Effector memory CD8-positive, alpha-beta T cell (primary cell): ENCODE results near the gene DAZAP1.

ENCODE experiments used
- ATAC-seq: fragments of 150-1000 bp; cut with Tn5 transposase; replicated peaks from 2 replicates; pipeline ENCODE4 v1.10.0; 2021; ENCODE audit warnings: mild to moderate bottlenecking, moderate library complexity
- DNase-seq, 3 experiments: peaks; one replicate each; pipeline ENCODE4 v3.0.0; 2021
- H3K27ac Mint-ChIP-seq, 2 donors: one replicate each; pipeline ENCODE4 v1.8.0; 2022; ENCODE audit warnings: mild to moderate bottlenecking in 2 of 2, mixed read lengths in 2 of 2, moderate library complexity in 2 of 2
- H3K27me3 Mint-ChIP-seq, 2 donors: one replicate each; pipeline ENCODE4 v1.8.0; 2022; ENCODE audit warnings: mixed read lengths in 2 of 2
- H3K36me3 Mint-ChIP-seq: one replicate; pipeline ENCODE4 v1.8.0; 2022; ENCODE audit warnings: mild to moderate bottlenecking, moderate library complexity, mixed read lengths; ENCODE audit not compliant: insufficient read depth
- H3K4me1 Mint-ChIP-seq, 2 donors: one replicate each; pipeline ENCODE4 v1.8.0; 2022; ENCODE audit warnings: low read depth in 2 of 2, mixed read lengths in 2 of 2
- H3K4me3 Mint-ChIP-seq, 2 donors: one replicate each; pipeline ENCODE4 v1.8.0; 2022; ENCODE audit warnings: mild to moderate bottlenecking in 2 of 2, mixed read lengths in 2 of 2, moderate library complexity in 2 of 2
- H3K9me3 Mint-ChIP-seq, 2 donors: one replicate each; pipeline ENCODE4 v1.8.0; 2022; ENCODE audit warnings: mixed read lengths in 2 of 2

Gene DAZAP1

GRCh38 chr19:1447504-1447903, 40.1 kb downstream of the DAZAP1 start:
- Mint-ChIP-seq H3K27me3 (peaks cover 37 to 54% of the 10 kb centered on the region in 2 donors), H3K36me3 (peaks cover 47% of the 10 kb centered on the region), H3K4me1 (peaks cover 8 to 12% of the 10 kb centered on the region in 2 donors), H3K9me3 (no peaks in the 10 kb centered on the region), H3K27ac (peak overlapping the region in 1 of 2 donors; percentile 28), H3K4me3 (peak overlapping the region; percentile 46 to 59)
- DNase-seq (no peak), ATAC-seq (no peak)

- Mint-ChIP-seq H3K36me3 (peaks cover 44% of the 10 kb centered on the region), H3K27ac (no peak overlapping the region), H3K4me3 (peak overlapping the region; percentile 51 to 56), H3K9me3 (no peaks in the 10 kb centered on the region), H3K27me3 (peaks cover 41 to 58% of the 10 kb centered on the region in 2 donors), H3K4me1 (peaks cover 8 to 12% of the 10 kb centered on the region in 2 donors)
- no peak for ATAC-seq
- no peak for DNase-seq
Measured at GRCh38 chr19:1447944-1448343, 40.6 kb downstream of the DAZAP1 start.

- DNase-seq: no peak
- Mint-ChIP-seq H3K27ac (no peak within 1 kb of the TSS), H3K4me3 (peak within 1 kb of the TSS; percentile 19 to 56)
Measured at GRCh38 chr19:1449467-1450442, 42.4 kb downstream of the DAZAP1 start, which contains the start of gene APC2. Gene APC2, plus strand, starts transcription at chr19:1450121. Its CDS starts 2,881 bp downstream, at chr19:1453002.

GRCh38 chr19:1450735-1451731, 43.6 kb downstream of the DAZAP1 start:
- DNase-seq: no peak
- no peak for ATAC-seq
- H3K27me3 Mint-ChIP-seq: peaks cover 58 to 89% of the 10 kb centered on the region in 2 donors
- H3K9me3 Mint-ChIP-seq: no peaks in the 10 kb centered on the region
- H3K27ac Mint-ChIP-seq: no peak overlapping the region
- H3K4me3 Mint-ChIP-seq: peak overlapping the region; percentile 9 to 11
- H3K36me3 Mint-ChIP-seq: peaks cover 25% of the 10 kb centered on the region
- H3K4me1 Mint-ChIP-seq: peaks cover 10 to 13% of the 10 kb centered on the region in 2 donors

More at GRCh38 chr19:1449467-1450442, 42.4 kb downstream of the DAZAP1 start, which contains the start of gene APC2:
- Mint-ChIP-seq H3K27me3 (peaks cover 51 to 76% of the 10 kb centered on the region in 2 donors), H3K4me1 (peaks cover 9 to 10% of the 10 kb centered on the region in 2 donors), H3K36me3 (peaks cover 30% of the 10 kb centered on the region), H3K9me3 (no peaks in the 10 kb centered on the region)
- no peak for ATAC-seq

GRCh38 chr19:1451916-1452801, 44.8 kb downstream of the DAZAP1 start:
- no peak for DNase-seq
- Mint-ChIP-seq H3K36me3 (peaks cover 24% of the 10 kb centered on the region), H3K4me1 (peaks cover 10 to 13% of the 10 kb centered on the region in 2 donors), H3K27me3 (peaks cover 55 to 86% of the 10 kb centered on the region in 2 donors), H3K27ac (no peak overlapping the region), H3K4me3 (no peak overlapping the region), H3K9me3 (no peaks in the 10 kb centered on the region)
- no peak for ATAC-seq

GRCh38 chr19:1452802-1453524, 45.6 kb downstream of the DAZAP1 start:
- Mint-ChIP-seq H3K36me3 (peaks cover 17% of the 10 kb centered on the region), H3K27ac (no peak overlapping the region), H3K4me3 (no peak overlapping the region), H3K27me3 (peaks cover 47 to 78% of the 10 kb centered on the region in 2 donors), H3K4me1 (peaks cover 10 to 13% of the 10 kb centered on the region in 2 donors), H3K9me3 (no peaks in the 10 kb centered on the region)
- DNase-seq (no peak), ATAC-seq (no peak)

GRCh38 chr19:1453525-1454364, 46.4 kb downstream of the DAZAP1 start:
- Mint-ChIP-seq H3K9me3 (no peaks in the 10 kb centered on the region), H3K27me3 (peaks cover 42 to 70% of the 10 kb centered on the region in 2 donors), H3K36me3 (peaks cover 10% of the 10 kb centered on the region), H3K4me1 (peaks cover 7 to 13% of the 10 kb centered on the region in 2 donors), H3K27ac (no peak overlapping the region), H3K4me3 (no peak overlapping the region)
- ATAC-seq (no peak), DNase-seq (no peak)

- peaks cover 7 to 8% of the 10 kb centered on the region in 2 donors for H3K4me1 Mint-ChIP-seq
- peaks cover 3% of the 10 kb centered on the region for H3K36me3 Mint-ChIP-seq
- peak; percentile 7 for ATAC-seq
- DNase-seq: no peak
- no peaks in the 10 kb centered on the region for H3K9me3 Mint-ChIP-seq
- no peak overlapping the region for H3K27ac Mint-ChIP-seq
- H3K4me3 Mint-ChIP-seq: peak overlapping the region; percentile 62 to 64
- peaks cover 35 to 70% of the 10 kb centered on the region in 2 donors for H3K27me3 Mint-ChIP-seq
Measured at GRCh38 chr19:1455002-1455335, 47.6 kb downstream of the DAZAP1 start.

- no peak overlapping the region for H3K27ac Mint-ChIP-seq
- ATAC-seq: peak; percentile 71
- H3K4me3 Mint-ChIP-seq: peak overlapping the region; percentile 62 to 64
- H3K4me1 Mint-ChIP-seq: peaks cover 5 to 8% of the 10 kb centered on the region in 2 donors
- peaks cover 32 to 66% of the 10 kb centered on the region in 2 donors for H3K27me3 Mint-ChIP-seq
- peak in 2 of 3 experiments; percentile 39 to 43 for DNase-seq
- no peaks in the 10 kb centered on the region for H3K9me3 Mint-ChIP-seq
- H3K36me3 Mint-ChIP-seq: peaks cover 3% of the 10 kb centered on the region
Measured at GRCh38 chr19:1455336-1456120, 48.1 kb downstream of the DAZAP1 start.

- Mint-ChIP-seq H3K4me3 (no peak overlapping the region), H3K36me3 (peaks cover 3% of the 10 kb centered on the region), H3K27me3 (peaks cover 24 to 58% of the 10 kb centered on the region in 2 donors), H3K9me3 (no peaks in the 10 kb centered on the region), H3K4me1 (peaks cover 3 to 8% of the 10 kb centered on the region in 2 donors), H3K27ac (no peak overlapping the region)
- no peak for DNase-seq
- ATAC-seq: no peak
Measured at GRCh38 chr19:1456121-1456900, 48.9 kb downstream of the DAZAP1 start.
